RWPE2 (cell line): Measurements from ENCODE around the gene RPTOR.

ENCODE experiments used
- ATAC-seq: fragments of 200-7000 bp; cut with Tn5 transposase; 3 replicates; pipeline ENCODE4 v1.9.1; 2021; ENCODE audit warnings: low read depth
- DNase-seq: peaks from one replicate; pipeline ENCODE4 v3.0.0-alpha.2; 2020; ENCODE audit warnings: low spot score
- H3K27ac ChIP-seq: fragments of 450-650 bp; 2 replicates; pipeline ENCODE4 v1.5.1; 2017; ENCODE audit warnings: mild to moderate bottlenecking; ENCODE audit not compliant: poor library complexity, severe bottlenecking
- H3K27me3 ChIP-seq: fragments of 250-450 bp; sonication (Bioruptor Pico); 2 replicates; pipeline ENCODE4 v1.5.1; 2021; ENCODE audit warnings: mild to moderate bottlenecking, moderate library complexity; ENCODE audit not compliant: insufficient read depth, poor library complexity, severe bottlenecking
- H3K36me3 ChIP-seq: fragments of 250-450 bp; sonication (Bioruptor Pico); 2 replicates; pipeline ENCODE4 v1.5.1; 2020; ENCODE audit warnings: low read depth, mild to moderate bottlenecking, moderate library complexity
- H3K4me1 ChIP-seq: fragments of 250-450 bp; sonication (Bioruptor Pico); 2 replicates; pipeline ENCODE4 v1.5.1; 2021; ENCODE audit warnings: mild to moderate bottlenecking, moderate library complexity; ENCODE audit not compliant: insufficient read depth, poor library complexity, severe bottlenecking
- H3K4me3 ChIP-seq: fragments of 250-450 bp; sonication (Bioruptor Pico); 2 replicates; pipeline ENCODE4 v1.5.1; 2021; ENCODE audit warnings: mild to moderate bottlenecking, moderate library complexity; ENCODE audit not compliant: severe bottlenecking
- H3K9me3 ChIP-seq: fragments of 250-450 bp; sonication (Bioruptor Pico); 2 replicates; pipeline ENCODE4 v1.5.1; 2021; ENCODE audit warnings: mild to moderate bottlenecking, moderate library complexity; ENCODE audit not compliant: severe bottlenecking
- CTCF ChIP-seq: fragments of 450-650 bp; IDR thresholded peaks from one replicate; pipeline ENCODE4 v1.5.1; 2017; ENCODE audit warnings: mild to moderate bottlenecking, moderate library complexity; ENCODE audit not compliant: poor library complexity, severe bottlenecking

RPTOR gene

GRCh38 chr17:80829166-80829813 is 284.7 kb downstream of the RPTOR start:
- Histone ChIP-seq H3K4me1 (peaks cover 30% of the 10 kb centered on the region), H3K27me3 (no peaks in the 10 kb centered on the region), H3K27ac (no peak overlapping the region), H3K9me3 (no peaks in the 10 kb centered on the region), H3K4me3 (no peak overlapping the region), H3K36me3 (no peaks in the 10 kb centered on the region; the same call in 1 of the 2 replicates)
- TF ChIP-seq CTCF = no peak
- DNase-seq = peak; percentile 56
- no peak for ATAC-seq

GRCh38 chr17:80830020-80830780 is 285.6 kb downstream of the RPTOR start:
- H3K4me3 ChIP-seq = no peak overlapping the region
- no peaks in the 10 kb centered on the region for H3K27me3 ChIP-seq
- DNase-seq = peak; percentile 34
- H3K36me3 ChIP-seq = no peaks in the 10 kb centered on the region
- H3K9me3 ChIP-seq = no peaks in the 10 kb centered on the region
- H3K27ac ChIP-seq = no peak overlapping the region
- TF ChIP-seq CTCF = no peak
- H3K4me1 ChIP-seq = peaks cover 30% of the 10 kb centered on the region
- no peak for ATAC-seq

GRCh38 chr17:80831491-80831890 is 286.9 kb downstream of the RPTOR start:
- H3K4me3 ChIP-seq = no peak overlapping the region
- ATAC-seq = no peak
- no peak overlapping the region for H3K27ac ChIP-seq
- peaks cover 26% of the 10 kb centered on the region for H3K4me1 ChIP-seq
- H3K27me3 ChIP-seq = no peaks in the 10 kb centered on the region
- H3K36me3 ChIP-seq = no peaks in the 10 kb centered on the region
- DNase-seq = peak; percentile 24
- no peaks in the 10 kb centered on the region for H3K9me3 ChIP-seq
- TF ChIP-seq CTCF = no peak

GRCh38 chr17:80832266-80832676 is 287.6 kb downstream of the RPTOR start:
- H3K27ac ChIP-seq = peak overlapping the region; percentile 87
- no peaks in the 10 kb centered on the region for H3K36me3 ChIP-seq
- DNase-seq (no peak), ATAC-seq (no peak)
- no peak overlapping the region for H3K4me3 ChIP-seq
- no peak for TF ChIP-seq CTCF
- H3K9me3 ChIP-seq = no peaks in the 10 kb centered on the region
- no peaks in the 10 kb centered on the region for H3K27me3 ChIP-seq
- peaks cover 18% of the 10 kb centered on the region for H3K4me1 ChIP-seq
